Neural progenitor cell (in vitro differentiated cells): Measurements from ENCODE around the gene KBTBD4.

Experiments used
- CTCF ChIP-seq: fragments of 200-600 bp; sonication (generic); IDR thresholded peaks from 2 replicates; pipeline ENCODE4 v1.5.1; 2017; ENCODE audit warnings: antibody characterized with exemption, mild to moderate bottlenecking
- EZH2phosphoT487 ChIP-seq: fragments of 200-600 bp; sonication (generic); IDR thresholded peaks from 2 replicates; pipeline ENCODE4 v1.6.1; 2017; ENCODE audit warnings: antibody characterized with exemption

DNA sequence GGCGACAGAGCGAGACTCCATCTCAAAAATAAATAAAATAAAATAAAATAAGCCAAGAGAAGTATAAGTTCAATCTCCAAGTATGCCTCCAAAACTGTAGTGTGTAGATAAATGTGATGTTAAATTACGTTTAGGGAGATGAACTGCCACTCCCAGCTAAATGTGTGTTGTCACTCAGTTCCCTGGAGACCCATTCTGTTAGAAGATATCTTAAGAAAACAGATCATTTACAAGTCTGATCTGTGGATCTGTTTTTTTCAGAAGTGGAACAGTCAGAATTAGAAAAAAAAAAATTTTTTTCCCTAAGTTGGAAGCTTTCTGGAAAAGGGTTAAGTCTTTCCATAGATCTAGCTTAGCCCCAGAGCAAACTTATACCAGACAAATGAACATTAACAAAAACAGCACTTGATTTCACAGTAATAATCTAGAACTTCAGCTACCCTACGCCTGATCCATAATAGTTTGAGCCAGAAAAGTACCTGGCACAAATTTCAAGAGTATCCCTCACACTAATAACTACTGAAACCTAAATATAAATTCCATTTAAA lies 44.0 kb downstream of the KBTBD4 start:
- no peak for TF ChIP-seq CTCF
- TF ChIP-seq EZH2phosphoT487 = no peak
